Activated T-cell treated with anti-CD3 and anti-CD28 coated beads, Interleukin-2, amount 50 U/mL, for 72 hours (primary cell): ENCODE data around the gene CD72. TPM values are rescaled to one million over a fixed set of nuclear protein-coding genes. Genes with fewer than 3 reads are reported as not detected.
"Not testable (repeated sequence)": the region's sequence is repeated elsewhere in the genome, so short reads cannot be mapped to it uniquely, and the experiment has no call there.

ENCODE experiments used
- ATAC-seq, 2 donors: fragments of 150-1000 bp; cut with Tn5 transposase; replicated peaks in 1 of 2; 2 replicates each; pipeline ENCODE4 v1.10.0; 2021; ENCODE audit warnings: moderate library complexity in 2 of 2, mild to moderate bottlenecking in 1 of 2
- DNase-seq, 2 donors: peaks; one replicate each; pipeline ENCODE4 v3.0.0; 2021 to 2022; ENCODE audit warnings: mixed read lengths in 1 of 2
- H3K27ac Mint-ChIP-seq: one replicate; pipeline ENCODE4 v1.8.0; 2022; ENCODE audit warnings: mild to moderate bottlenecking, moderate library complexity, mixed read lengths
- H3K27me3 Mint-ChIP-seq: one replicate; pipeline ENCODE4 v1.8.0; 2022; ENCODE audit warnings: low read depth, mixed read lengths
- H3K36me3 Mint-ChIP-seq, 2 donors: one replicate each; pipeline ENCODE4 v1.8.0; 2022; ENCODE audit warnings: mixed read lengths in 2 of 2, mild to moderate bottlenecking in 1 of 2; ENCODE audit not compliant: insufficient read depth in 2 of 2
- H3K4me1 Mint-ChIP-seq: one replicate; pipeline ENCODE4 v1.8.0; 2022; ENCODE audit warnings: low read depth, mixed read lengths
- H3K4me3 Mint-ChIP-seq, 2 donors: one replicate each; pipeline ENCODE4 v1.8.0; 2022; ENCODE audit warnings: mild to moderate bottlenecking in 2 of 2, mixed read lengths in 2 of 2, moderate library complexity in 2 of 2
- H3K9me3 Mint-ChIP-seq, 2 donors: one replicate each; pipeline ENCODE4 v1.8.0; 2022; ENCODE audit warnings: mixed read lengths in 2 of 2
- total RNA-seq, 2 donors: library from RNA; stranded (reverse); gene quantifications; one replicate each; pipeline ENCODE4 v1.2.3, GENCODE V29; 2022

The CD72 gene
- total RNA-seq, 2 donors from 2014 or later: 28.7 to 31.9 TPM

GRCh38 chr9:35619800-35620158 is 1.6 kb upstream of the CD72 start:
- DNase-seq: peak in 1 of 2 donors; percentile 31
- H3K27me3 Mint-ChIP-seq: no peaks in the 10 kb centered on the region
- H3K27ac Mint-ChIP-seq: no peak overlapping the region
- peak; percentile 61 to 70 for ATAC-seq
- peak overlapping the region; percentile 28 to 90 for H3K4me3 Mint-ChIP-seq
- H3K36me3 Mint-ChIP-seq: no peaks in the 10 kb centered on the region
- no peaks in the 10 kb centered on the region for H3K9me3 Mint-ChIP-seq
- H3K4me1 Mint-ChIP-seq: peaks cover 46% of the 10 kb centered on the region

GRCh38 chr9:35618854-35619799 is 914 bp upstream of the CD72 start:
- H3K9me3 Mint-ChIP-seq: no peaks in the 10 kb centered on the region
- ATAC-seq: peak; percentile 65 to 69
- peak overlapping the region; percentile 28 to 90 for H3K4me3 Mint-ChIP-seq
- peak; percentile 38 to 50 for DNase-seq
- H3K27ac Mint-ChIP-seq: peak overlapping the region; percentile 25
- H3K36me3 Mint-ChIP-seq: no peaks in the 10 kb centered on the region
- H3K27me3 Mint-ChIP-seq: no peaks in the 10 kb centered on the region
- H3K4me1 Mint-ChIP-seq: peaks cover 46% of the 10 kb centered on the region

GRCh38 chr9:35617548-35617947 is 665 bp downstream of the CD72 start:
- Mint-ChIP-seq H3K27ac (peak overlapping the region; percentile 92), H3K36me3 (no peaks in the 10 kb centered on the region), H3K4me3 (peak overlapping the region; percentile 90 to 93), H3K9me3 (no peaks in the 10 kb centered on the region), H3K4me1 (peaks cover 46% of the 10 kb centered on the region), H3K27me3 (no peaks in the 10 kb centered on the region)
- no peak for DNase-seq
- no peak for ATAC-seq

- Mint-ChIP-seq H3K27me3 (no peaks in the 10 kb centered on the region), H3K4me3 (peak overlapping the region; percentile 90 to 93), H3K4me1 (peaks cover 46% of the 10 kb centered on the region), H3K27ac (peak overlapping the region; percentile 92), H3K36me3 (no peaks in the 10 kb centered on the region), H3K9me3 (no peaks in the 10 kb centered on the region)
- DNase-seq (peak; percentile 80), ATAC-seq (peak; percentile 73 to 76)
Observed at GRCh38 chr9:35616681-35617459, 1.3 kb downstream of the CD72 start.

- no peaks in the 10 kb centered on the region for H3K36me3 Mint-ChIP-seq
- peaks cover 52% of the 10 kb centered on the region for H3K4me1 Mint-ChIP-seq
- no peak for ATAC-seq
- no peak for DNase-seq
- H3K27me3 Mint-ChIP-seq: no peaks in the 10 kb centered on the region
- H3K27ac Mint-ChIP-seq: no peak overlapping the region
- H3K9me3 Mint-ChIP-seq: no peaks in the 10 kb centered on the region
- H3K4me3 Mint-ChIP-seq: peak overlapping the region; percentile 90 to 93
Observed at GRCh38 chr9:35615981-35616680, 2.1 kb downstream of the CD72 start.

GRCh38 chr9:35612843-35613242 is 5.4 kb downstream of the CD72 start:
- Mint-ChIP-seq H3K9me3 (no peaks in the 10 kb centered on the region), H3K27ac (no peak overlapping the region), H3K4me3 (no peak overlapping the region), H3K27me3 (no peaks in the 10 kb centered on the region), H3K4me1 (peaks cover 32% of the 10 kb centered on the region), H3K36me3 (no peaks in the 10 kb centered on the region)
- ATAC-seq (no peak), DNase-seq (no peak)

- peaks cover 31% of the 10 kb centered on the region for H3K4me1 Mint-ChIP-seq
- not testable (repeated sequence) for H3K4me3 Mint-ChIP-seq
Observed at GRCh38 chr9:35612066-35612465, 6.1 kb downstream of the CD72 start.

GRCh38 chr9:35611230-35611797 is 6.9 kb downstream of the CD72 start:
- no peaks in the 10 kb centered on the region for H3K27me3 Mint-ChIP-seq
- peak; percentile 74 to 76 for ATAC-seq
- no peaks in the 10 kb centered on the region for H3K36me3 Mint-ChIP-seq
- H3K9me3 Mint-ChIP-seq: no peaks in the 10 kb centered on the region
- H3K4me3 Mint-ChIP-seq: no peak overlapping the region
- peak; percentile 64 to 66 for DNase-seq
- H3K27ac Mint-ChIP-seq: peak overlapping the region; percentile 87
- peaks cover 29% of the 10 kb centered on the region for H3K4me1 Mint-ChIP-seq

More at GRCh38 chr9:35612066-35612465, 6.1 kb downstream of the CD72 start:
- H3K36me3 Mint-ChIP-seq, H3K27ac Mint-ChIP-seq, H3K27me3 Mint-ChIP-seq, ATAC-seq, DNase-seq, H3K9me3 Mint-ChIP-seq: not testable (repeated sequence)

- no peak overlapping the region for H3K27ac Mint-ChIP-seq
- DNase-seq: no peak
- ATAC-seq: no peak
- no peaks in the 10 kb centered on the region for H3K36me3 Mint-ChIP-seq
- H3K4me1 Mint-ChIP-seq: peaks cover 29% of the 10 kb centered on the region
- H3K9me3 Mint-ChIP-seq: no peaks in the 10 kb centered on the region
- H3K27me3 Mint-ChIP-seq: no peaks in the 10 kb centered on the region
- no peak overlapping the region for H3K4me3 Mint-ChIP-seq
Observed at GRCh38 chr9:35609820-35610163, 8.4 kb downstream of the CD72 start.

- no peak overlapping the region for H3K4me3 Mint-ChIP-seq
Observed at GRCh38 chr9:35609001-35609819, 9.0 kb downstream of the CD72 start.

GRCh38 chr9:35608221-35608620 is 10.0 kb downstream of the CD72 start:
- Mint-ChIP-seq H3K27ac (no peak overlapping the region), H3K4me1 (peaks cover 43% of the 10 kb centered on the region), H3K27me3 (no peaks in the 10 kb centered on the region), H3K9me3 (no peaks in the 10 kb centered on the region), H3K4me3 (no peak overlapping the region), H3K36me3 (peaks cover 3 to 6% of the 10 kb centered on the region in 2 donors)
- ATAC-seq (no peak), DNase-seq (no peak)

More at GRCh38 chr9:35609001-35609819, 9.0 kb downstream of the CD72 start:
- Mint-ChIP-seq H3K4me1 (peaks cover 34% of the 10 kb centered on the region), H3K9me3 (no peaks in the 10 kb centered on the region), H3K27ac (no peak overlapping the region), H3K27me3 (no peaks in the 10 kb centered on the region), H3K36me3 (peaks cover 1 to 3% of the 10 kb centered on the region in 2 donors)
- ATAC-seq: no peak
- DNase-seq: no peak

GRCh38 chr9:35606726-35607125 is 11.5 kb downstream of the CD72 start:
- H3K9me3 Mint-ChIP-seq: no peaks in the 10 kb centered on the region
- no peaks in the 10 kb centered on the region for H3K27me3 Mint-ChIP-seq
- no peak for ATAC-seq
- H3K4me1 Mint-ChIP-seq: peaks cover 58% of the 10 kb centered on the region
- peaks cover 3 to 6% of the 10 kb centered on the region in 2 donors for H3K36me3 Mint-ChIP-seq
- no peak for DNase-seq
- H3K27ac Mint-ChIP-seq: no peak overlapping the region
- H3K4me3 Mint-ChIP-seq: peak overlapping the region; percentile 5 to 13
